SK-N-MC (cell line): ENCODE measurements around the gene CALN1.

Experiments
- EZH2 ChIP-seq: fragments of 200-600 bp; sonication (generic); IDR thresholded peaks from one replicate; pipeline ENCODE4 v1.6.1; 2017; ENCODE audit warnings: antibody characterized with exemption
- FOXP2 ChIP-seq: optimal IDR thresholded peaks from 2 replicates; pipeline ENCODE3; 2011; ENCODE audit warnings: mild to moderate bottlenecking, moderate library complexity; ENCODE audit not compliant: insufficient read depth; ENCODE audit errors: extremely low read length, control extremely low read depth
- POLR2AphosphoS5 ChIP-seq: IDR thresholded peaks from 2 replicates; pipeline ENCODE4 v1.6.1; 2012; ENCODE audit warnings: mild to moderate bottlenecking, low read depth, low read length, borderline replicate concordance

DNA sequence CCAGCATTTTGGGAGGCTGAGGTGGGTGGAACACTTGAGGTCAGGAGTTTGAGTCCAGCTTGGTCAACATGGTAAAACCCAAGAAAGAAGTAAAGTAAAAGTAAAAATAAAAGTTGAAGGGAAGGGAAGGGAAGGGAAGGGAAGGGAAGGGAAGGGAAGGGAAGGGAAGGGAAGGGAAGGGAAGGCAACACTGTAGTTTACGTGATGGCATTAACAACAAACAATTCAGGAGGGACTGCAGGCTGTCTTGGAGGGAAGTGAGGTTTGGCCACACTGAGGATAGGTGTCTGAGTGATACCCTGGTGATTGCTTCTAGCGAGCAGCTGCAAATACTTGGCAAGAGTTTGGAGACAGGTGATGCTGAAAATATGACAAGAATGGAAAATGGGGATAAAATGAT, 298.0 kb downstream of the CALN1 start:
- TF ChIP-seq POLR2AphosphoS5 (no peak), EZH2 (no peak), FOXP2 (no peak)
